G401.6 (cell line): Measurements from ENCODE around the gene USF1.
"Not testable (repeated sequence)": the region's sequence is repeated elsewhere in the genome, so short reads cannot be mapped to it uniquely, and the experiment has no call there.

Experiments used
- FAIRE-seq: peaks from 2 replicates; lab custom pipeline; 2012; peaks lifted over from hg19 to GRCh38; lab: Jason Lieb, UNC

The USF1 gene

DNA sequence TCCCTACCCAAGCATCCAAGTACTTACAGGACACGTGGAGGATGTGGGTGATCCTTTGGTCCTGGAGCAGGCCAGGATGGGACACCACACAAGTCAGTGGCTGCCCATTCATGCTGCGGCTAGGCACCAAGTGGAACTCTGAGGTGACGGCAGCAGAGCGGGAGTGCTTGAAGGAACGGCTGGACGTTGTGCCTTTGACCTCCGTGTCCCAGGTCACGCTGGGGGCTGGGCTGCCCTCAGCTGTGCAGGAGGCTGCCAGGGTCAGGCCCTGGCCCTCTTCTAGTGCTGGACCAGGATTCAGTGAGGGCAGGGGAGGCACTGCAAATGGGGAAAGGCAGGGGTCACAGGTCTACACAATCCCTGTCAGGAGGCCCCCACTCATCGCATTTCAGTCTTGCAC lies 31.6 kb upstream of the USF1 start:
- no peak for FAIRE-seq

GRCh38 chr1:161076410-161076809 lies 30.6 kb upstream of the USF1 start:
- no peak for FAIRE-seq

- FAIRE-seq = no peak
These were observed 29.0 kb upstream of the USF1 start for GRCh38 chr1:161074676-161075368.

DNA sequence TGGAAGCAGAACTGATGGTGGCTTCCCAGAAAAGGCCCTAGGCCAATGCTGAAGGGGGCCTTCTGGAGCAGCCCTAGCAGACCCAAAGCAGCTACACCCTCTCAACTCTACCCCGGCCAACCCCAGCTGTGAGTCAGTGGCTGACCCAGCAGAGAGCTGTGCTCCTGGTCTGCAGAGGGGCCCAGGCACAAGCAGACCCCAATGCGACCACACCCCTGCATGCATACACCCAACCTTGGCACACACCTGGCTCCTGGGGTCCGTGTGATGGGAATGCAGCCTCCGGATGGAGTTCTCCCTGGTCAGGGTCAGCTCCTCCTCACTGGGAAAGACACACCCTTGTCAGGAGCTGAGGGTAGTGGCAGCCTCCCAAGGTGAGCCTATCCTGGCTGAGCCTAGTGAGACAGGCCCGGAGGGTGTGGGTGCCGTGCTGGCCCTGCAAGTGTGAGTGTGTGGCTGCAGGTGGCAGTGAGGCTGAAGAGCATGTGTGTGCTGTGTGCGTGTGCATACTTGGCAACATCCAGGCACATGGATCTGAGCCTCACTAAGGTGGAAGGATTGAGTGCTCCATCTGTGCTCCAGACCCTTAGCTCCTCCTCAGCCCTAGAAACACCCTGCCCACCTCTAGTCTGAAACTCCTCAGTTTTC lies 27.8 kb upstream of the USF1 start:
- no peak for FAIRE-seq

DNA sequence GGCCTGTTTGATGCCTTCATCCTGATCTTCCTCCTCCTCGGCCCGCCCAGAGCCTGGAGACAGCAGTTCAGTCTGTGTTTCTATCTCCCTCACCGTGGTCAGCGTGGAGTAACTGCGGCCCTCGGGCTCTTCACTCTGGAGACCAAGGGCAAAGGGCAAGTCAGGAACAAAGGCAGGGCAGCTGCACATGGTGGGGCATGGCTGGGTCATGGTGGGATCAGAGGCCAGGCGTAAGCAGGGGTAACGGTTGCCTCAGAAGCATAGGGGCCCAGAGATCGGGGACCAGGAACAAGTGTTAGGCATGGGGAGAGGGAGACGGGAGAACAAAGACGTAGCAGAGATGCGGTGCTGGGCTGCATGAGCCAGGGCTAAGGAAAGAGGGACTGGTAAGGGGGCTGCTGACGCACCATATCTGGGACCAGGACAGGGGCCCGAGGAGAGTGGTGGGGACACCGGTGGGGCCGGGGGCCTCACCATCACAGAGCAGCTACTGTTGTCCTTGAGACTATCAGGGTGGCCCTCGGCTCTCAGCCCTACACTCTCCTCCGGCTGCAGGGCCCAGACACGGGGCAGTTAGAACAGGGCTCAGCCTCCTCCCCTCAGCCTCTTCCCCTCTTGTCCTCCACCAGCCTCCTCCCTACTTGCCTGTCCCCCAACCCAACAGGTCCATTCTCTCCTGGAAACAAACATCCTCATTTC lies 27.1 kb upstream of the USF1 start:
- FAIRE-seq = no peak

GRCh38 chr1:161071886-161072371 lies 26.2 kb upstream of the USF1 start:
- FAIRE-seq = peak; percentile 30

- no peak for FAIRE-seq
These were observed 25.0 kb upstream of the USF1 start for GRCh38 chr1:161070761-161071160.

- FAIRE-seq = no peak
These were observed 24.0 kb upstream of the USF1 start, which contains the start of gene ARHGAP30 for GRCh38 chr1:161069731-161070270. Gene ARHGAP30 (minus strand): TSS chr1:161069891. CDS start chr1:161069624, 267 bp downstream.

GRCh38 chr1:161069241-161069640 lies 23.5 kb upstream of the USF1 start:
- no peak for FAIRE-seq

DNA sequence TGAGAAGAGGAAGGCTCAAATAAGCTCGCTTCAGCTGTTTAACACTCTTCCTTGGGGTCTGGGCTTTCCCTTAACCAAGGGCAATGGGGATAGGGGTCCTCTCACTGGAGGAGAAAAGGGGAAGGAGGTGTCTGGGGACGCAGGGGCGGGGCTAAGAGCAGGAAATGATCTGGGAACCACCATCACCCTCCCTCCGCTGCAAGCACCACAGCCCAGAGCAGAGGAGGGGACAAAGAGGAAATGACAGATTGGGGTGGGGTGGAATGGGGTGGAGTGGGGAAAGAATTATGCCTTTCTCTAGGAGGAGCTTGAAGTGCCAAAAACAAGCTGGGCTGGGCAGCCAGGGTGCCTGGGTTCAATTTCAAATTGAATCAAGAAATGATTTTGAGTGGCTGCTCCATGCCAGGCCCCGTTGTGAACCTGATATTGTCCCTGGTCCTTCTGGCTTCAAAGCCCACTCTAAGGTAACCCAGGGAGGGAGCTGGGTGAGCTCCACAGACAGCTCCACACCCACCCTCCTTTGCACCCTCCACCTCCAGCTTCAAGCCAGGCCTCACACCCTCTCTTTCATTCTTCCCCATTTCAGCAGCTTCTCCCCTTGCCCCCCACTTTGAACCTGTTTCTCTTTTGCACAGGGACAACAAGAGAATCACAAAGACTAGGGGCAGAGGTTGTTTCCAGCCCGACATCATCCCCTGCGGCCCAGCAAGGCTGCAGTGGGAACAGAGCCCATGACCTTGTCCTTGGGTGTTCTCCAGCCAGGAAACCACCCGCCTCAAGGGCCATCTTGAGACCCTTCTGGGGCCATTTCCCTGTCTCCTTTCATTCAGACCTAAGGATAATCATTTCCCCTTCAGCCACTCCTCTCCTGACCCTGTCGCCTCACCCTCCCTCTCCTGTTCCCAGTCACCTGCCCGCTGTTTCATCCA lies 22.8 kb upstream of the USF1 start:
- FAIRE-seq = no peak

DNA sequence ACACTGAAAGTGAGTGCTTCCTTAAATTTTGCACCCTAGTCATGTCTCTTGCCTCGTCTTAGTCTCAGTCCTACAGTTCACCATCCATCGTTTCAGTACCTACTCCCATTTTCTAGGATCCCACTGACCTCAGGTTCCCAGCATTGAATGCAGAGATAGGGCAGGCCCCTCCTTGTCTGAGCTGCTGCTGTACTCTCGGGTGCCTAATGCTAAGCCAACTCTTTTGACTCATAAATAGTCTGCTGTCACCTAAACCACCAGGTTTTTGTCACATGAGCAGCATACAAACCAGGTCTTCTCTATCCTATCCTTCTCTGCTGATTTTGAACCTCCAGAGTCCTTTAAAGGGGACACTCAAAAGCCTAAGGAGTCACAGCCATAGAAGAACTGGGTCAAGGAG lies 20.9 kb upstream of the USF1 start:
- FAIRE-seq = no peak

DNA sequence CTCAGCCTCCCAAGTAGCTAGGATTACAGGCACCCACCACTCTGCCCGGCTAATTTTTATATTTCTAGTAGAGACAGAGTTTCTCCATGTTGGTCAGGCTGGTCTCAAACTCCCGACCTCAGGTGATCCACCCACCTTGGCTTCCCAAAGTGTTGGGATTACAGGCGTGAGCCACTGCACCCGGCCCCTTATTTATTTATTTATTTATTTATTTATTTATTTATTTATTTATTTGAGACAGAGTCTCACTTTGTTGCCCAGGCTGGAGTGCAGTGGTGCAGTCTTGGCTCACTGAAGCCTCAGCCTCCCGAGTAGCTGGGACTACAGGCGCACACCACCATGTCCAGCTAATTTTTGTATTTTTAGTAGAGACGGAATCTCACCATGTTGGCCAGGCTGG lies 19.9 kb upstream of the USF1 start:
- not testable (repeated sequence) for FAIRE-seq

DNA sequence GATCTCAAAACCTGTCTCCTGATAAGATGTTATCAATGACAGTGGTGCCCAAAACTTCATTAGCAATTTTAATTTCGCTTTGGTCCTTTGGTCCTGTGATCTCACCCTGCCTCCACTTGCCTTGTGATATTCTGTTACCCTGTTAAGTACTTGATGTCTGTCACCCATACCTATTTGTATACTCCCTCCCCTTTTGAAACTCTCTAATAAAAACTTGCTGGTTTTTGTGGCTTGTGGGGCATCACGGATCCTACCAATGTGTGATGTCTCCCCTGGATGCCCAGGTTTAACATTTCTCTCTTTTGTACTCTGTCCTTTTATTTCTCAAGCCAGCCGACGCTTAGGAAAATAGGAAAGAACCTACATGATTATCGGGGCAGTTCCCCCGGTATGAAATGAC lies 18.2 kb upstream of the USF1 start:
- not testable (repeated sequence) for FAIRE-seq

GRCh38 chr1:161061419-161061818 lies 15.6 kb upstream of the USF1 start:
- no peak for FAIRE-seq

- no peak for FAIRE-seq
These were observed 13.5 kb upstream of the USF1 start for GRCh38 chr1:161059293-161059692.

GRCh38 chr1:161054805-161055204 lies 9.0 kb upstream of the USF1 start:
- FAIRE-seq = no peak

- FAIRE-seq = no peak
These were observed 8.5 kb upstream of the USF1 start for GRCh38 chr1:161054232-161054631.

GRCh38 chr1:161052899-161053298 lies 7.1 kb upstream of the USF1 start:
- FAIRE-seq = no peak

DNA sequence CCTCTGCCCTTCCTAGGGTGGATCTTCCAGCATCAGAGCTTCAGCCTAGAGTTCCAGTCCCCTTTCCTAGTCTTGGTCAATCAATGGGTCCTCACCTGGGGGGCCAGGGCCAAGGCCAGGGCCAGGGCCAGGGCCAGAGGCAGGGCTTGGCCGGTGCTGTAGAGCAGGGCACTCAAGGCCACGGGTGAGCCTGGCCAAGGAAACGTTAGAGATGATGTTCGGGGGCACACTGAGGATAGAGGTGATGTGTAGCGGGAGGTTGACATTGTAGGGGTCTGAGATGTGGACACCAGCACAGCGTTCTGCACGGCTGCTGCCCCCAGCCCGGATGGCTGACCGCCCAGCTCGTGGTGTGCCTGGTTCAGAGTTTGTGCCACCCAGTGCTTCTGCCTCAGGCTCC lies 5.4 kb upstream of the USF1 start:
- FAIRE-seq = no peak

GRCh38 chr1:161048949-161049722 lies 3.4 kb upstream of the USF1 start:
- no peak for FAIRE-seq
